ENCODE data around the gene DOK3. TPM values are rescaled to one million over a fixed set of nuclear protein-coding genes. Genes with fewer than 3 reads are reported as not detected.

The DOK3 gene
- total RNA-seq, 1 donor from 2014 or later: 1.1 TPM

DNA sequence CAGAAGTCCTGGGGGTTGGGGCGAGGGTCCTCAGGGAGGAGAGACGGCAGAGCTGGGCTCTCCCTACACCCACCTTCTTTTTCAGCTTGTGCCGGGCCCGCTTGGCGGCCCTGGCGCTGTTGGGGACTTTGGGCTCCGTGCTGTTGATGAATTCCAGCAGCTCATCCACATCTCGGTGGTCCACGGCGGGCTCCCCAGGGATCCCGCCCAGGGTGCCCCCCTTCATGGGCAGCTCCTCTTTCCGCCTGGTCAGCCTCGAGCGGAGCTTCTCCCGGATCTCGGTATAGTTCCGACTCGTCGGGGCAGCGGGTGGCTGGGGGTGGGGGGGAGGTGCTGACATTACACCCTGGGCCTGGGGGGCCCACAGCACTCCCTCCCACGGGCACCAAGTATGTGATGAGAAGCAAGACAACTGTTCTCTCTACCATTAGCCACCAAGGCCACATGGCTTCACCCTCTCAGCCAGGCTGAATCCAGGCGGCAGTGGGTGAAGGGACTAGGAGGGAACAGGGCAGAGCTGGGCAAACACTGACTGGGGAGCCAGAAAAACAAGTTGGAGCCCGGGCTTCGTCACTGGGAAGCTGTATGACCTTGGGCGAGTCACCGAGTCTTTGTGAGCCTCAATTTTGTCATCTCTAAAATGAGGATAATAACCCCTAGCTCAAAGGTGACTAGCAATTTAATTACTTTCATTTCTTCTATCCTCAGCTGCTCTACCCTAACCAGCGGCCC lies 21.7 kb upstream of the DOK3 start:
- no peak overlapping the region for H3K4me3 ChIP-seq (ENCODE audit: low read depth, low read length)

DNA sequence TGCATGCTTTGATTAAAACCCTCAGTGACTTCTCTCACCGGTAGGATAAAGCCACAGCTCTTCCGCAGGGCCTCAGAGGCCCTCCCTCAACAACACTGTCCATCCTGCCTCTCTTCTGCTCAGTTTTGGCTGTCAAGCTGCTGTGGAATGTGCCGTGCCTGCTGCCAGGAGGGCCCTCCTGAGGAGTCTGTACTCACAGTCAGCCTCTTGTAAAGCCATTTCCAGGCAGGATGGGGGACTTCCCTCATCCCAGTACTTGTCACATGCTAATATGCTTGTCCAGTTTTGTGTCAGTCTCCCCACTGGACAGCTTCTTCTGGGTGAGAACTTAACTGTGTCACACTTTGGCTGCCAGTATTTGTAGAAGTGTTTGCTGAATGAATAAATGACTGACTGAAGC lies 21.0 kb upstream of the DOK3 start:
- DNase-seq (ENCODE audit: low read depth): no peak
- TF ChIP-seq, protein P1, sequence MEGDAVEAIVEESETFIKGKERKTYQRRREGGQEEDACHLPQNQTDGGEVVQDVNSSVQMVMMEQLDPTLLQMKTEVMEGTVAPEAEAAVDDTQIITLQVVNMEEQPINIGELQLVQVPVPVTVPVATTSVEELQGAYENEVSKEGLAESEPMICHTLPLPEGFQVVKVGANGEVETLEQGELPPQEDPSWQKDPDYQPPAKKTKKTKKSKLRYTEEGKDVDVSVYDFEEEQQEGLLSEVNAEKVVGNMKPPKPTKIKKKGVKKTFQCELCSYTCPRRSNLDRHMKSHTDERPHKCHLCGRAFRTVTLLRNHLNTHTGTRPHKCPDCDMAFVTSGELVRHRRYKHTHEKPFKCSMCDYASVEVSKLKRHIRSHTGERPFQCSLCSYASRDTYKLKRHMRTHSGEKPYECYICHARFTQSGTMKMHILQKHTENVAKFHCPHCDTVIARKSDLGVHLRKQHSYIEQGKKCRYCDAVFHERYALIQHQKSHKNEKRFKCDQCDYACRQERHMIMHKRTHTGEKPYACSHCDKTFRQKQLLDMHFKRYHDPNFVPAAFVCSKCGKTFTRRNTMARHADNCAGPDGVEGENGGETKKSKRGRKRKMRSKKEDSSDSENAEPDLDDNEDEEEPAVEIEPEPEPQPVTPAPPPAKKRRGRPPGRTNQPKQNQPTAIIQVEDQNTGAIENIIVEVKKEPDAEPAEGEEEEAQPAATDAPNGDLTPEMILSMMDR (IDR thresholded peaks at IDR 0.05; ENCODE audit: insufficient read depth, low read length, poor library complexity, severe bottlenecking): no peak
- no peaks in the 10 kb centered on the region for H3K27me3 ChIP-seq (ENCODE audit: control insufficient read depth, insufficient read depth, low read length)
- H3K4me3 ChIP-seq (ENCODE audit: low read depth, low read length): no peak overlapping the region
- peaks cover 5% of the 10 kb centered on the region for H3K36me3 ChIP-seq (ENCODE audit: control insufficient read depth, insufficient read depth, low read length)

More for the DNA sequence above, 21.7 kb upstream of the DOK3 start:
- TF ChIP-seq, protein P1 (IDR thresholded peaks at IDR 0.05; ENCODE audit: insufficient read depth, low read length, poor library complexity, severe bottlenecking): no peak
- DNase-seq (ENCODE audit: low read depth): no peak
- Histone ChIP-seq H3K27me3 (ENCODE audit: control insufficient read depth, insufficient read depth, low read length) (no peaks in the 10 kb centered on the region), H3K36me3 (ENCODE audit: control insufficient read depth, insufficient read depth, low read length) (peaks cover 5% of the 10 kb centered on the region)

DNA sequence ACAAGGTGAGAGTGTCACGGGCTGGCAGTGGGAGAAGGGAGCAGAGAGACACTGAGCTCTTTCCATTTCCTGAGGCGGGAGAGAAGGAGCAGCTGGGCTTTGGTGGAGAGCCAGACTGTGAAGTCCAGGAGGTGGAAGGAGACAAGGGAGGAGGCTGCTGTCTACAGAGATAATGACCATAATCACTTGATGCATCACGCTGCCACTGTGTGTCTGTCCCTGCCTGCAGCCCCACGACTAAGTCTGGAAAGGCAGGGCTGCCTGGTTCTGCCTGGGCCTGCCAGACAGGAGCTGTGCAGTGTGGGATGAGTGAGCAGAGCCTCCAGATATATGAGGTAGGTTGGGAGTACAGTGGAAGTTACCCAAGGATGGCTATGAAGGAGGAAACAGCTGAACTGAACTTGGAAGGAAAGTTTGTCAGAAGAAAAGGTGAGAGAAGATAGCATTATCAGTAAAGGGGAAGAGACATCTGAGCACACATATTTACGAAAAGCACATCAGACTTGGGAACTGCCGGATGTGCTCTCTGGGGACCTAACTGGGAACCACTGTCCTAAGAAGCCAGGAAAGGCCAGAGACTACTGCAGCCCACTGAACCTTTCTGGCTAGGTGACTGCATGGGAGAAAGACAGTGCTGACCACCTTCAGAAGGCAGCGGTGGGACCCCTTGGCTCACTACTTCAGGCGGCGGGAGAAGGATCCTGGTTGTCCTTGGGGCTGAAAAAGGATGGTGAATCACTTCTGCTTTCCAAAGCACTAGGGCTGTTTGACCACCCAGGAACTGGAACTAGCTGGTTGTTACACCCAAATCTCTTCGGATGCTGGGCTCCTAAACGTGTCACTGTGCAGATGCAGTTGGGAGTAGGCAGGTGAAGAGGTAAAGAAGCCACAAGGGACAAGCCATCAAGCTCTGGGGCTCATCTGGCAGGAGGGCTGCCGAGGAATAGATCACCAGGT lies 19.9 kb upstream of the DOK3 start:
- no peaks in the 10 kb centered on the region for H3K27me3 ChIP-seq (ENCODE audit: control insufficient read depth, insufficient read depth, low read length)
- DNase-seq (ENCODE audit: low read depth): no peak
- TF ChIP-seq, protein P1 (IDR thresholded peaks at IDR 0.05; ENCODE audit: insufficient read depth, low read length, poor library complexity, severe bottlenecking): no peak
- peaks cover 7% of the 10 kb centered on the region for H3K36me3 ChIP-seq (ENCODE audit: control insufficient read depth, insufficient read depth, low read length)
- H3K4me3 ChIP-seq (ENCODE audit: low read depth, low read length): no peak overlapping the region

DNA sequence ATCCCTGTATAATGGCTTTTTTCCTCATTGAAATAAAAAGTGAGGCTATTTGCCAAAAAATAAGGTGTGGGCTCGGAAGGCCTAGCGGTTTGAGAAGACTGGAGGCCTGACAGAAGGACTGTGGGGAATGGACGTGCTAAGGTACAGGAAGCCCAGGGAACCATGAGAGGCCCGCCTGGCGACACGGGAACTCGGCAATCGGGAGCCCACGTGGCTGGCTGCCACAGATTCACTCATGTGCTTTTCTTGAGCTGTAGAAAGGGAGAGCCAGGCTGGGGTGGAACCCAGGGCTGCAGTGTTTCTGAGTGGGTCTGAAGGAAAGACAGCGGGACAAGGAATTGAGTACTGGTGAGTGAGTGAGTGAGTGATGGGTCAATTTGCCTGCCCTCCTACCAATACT lies 19.0 kb upstream of the DOK3 start:
- Histone ChIP-seq H3K36me3 (ENCODE audit: control insufficient read depth, insufficient read depth, low read length) (peaks cover 7% of the 10 kb centered on the region), H3K4me3 (ENCODE audit: low read depth, low read length) (no peak overlapping the region), H3K27me3 (ENCODE audit: control insufficient read depth, insufficient read depth, low read length) (no peaks in the 10 kb centered on the region)
- TF ChIP-seq, protein P1 (IDR thresholded peaks at IDR 0.05; ENCODE audit: insufficient read depth, low read length, poor library complexity, severe bottlenecking): no peak
- no peak for DNase-seq (ENCODE audit: low read depth)

DNA sequence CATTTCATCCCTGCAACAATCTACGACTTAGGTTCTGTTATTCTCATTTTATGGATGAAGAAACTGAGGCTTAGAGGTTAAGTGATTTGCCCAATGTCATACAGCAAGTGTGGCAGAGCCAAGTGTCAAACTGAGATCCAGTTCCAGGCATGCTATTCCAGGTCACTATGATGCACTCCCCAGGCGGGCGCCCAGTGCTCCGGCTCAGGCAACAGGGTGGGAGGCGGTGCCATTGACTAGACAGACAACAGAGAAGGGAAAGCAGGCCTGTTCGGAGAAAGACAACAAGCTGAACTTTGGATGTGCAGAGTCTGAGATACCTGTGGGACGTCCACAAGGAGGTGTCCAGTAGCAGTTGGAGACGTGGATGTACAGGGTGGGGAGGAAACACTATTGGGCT lies 18.0 kb upstream of the DOK3 start:
- H3K27me3 ChIP-seq (ENCODE audit: control insufficient read depth, insufficient read depth, low read length): no peaks in the 10 kb centered on the region
- no peak for DNase-seq (ENCODE audit: low read depth)
- no peak overlapping the region for H3K4me3 ChIP-seq (ENCODE audit: low read depth, low read length)
- peaks cover 7% of the 10 kb centered on the region for H3K36me3 ChIP-seq (ENCODE audit: control insufficient read depth, insufficient read depth, low read length)
- TF ChIP-seq, protein P1 (IDR thresholded peaks at IDR 0.05; ENCODE audit: insufficient read depth, low read length, poor library complexity, severe bottlenecking): no peak
